Colonic mucosa (tissue), 4 donors: ENCODE results near the gene TMEM106C. TPM values are rescaled to one million over a fixed set of nuclear protein-coding genes. Genes with fewer than 3 reads are reported as not detected.

ENCODE experiments used
- DNase-seq: peaks from one replicate; pipeline ENCODE4 v3.0.0-alpha.2; 2020
- H3K27ac ChIP-seq: fragments of 200-600 bp; one replicate; pipeline ENCODE4 v1.8.0; 2021
- H3K27me3 ChIP-seq: fragments of 200-600 bp; one replicate; pipeline ENCODE4 v1.8.0; 2021
- H3K36me3 ChIP-seq: fragments of 200-600 bp; one replicate; pipeline ENCODE4 v1.8.0; 2021
- H3K4me1 ChIP-seq: fragments of 200-600 bp; one replicate; pipeline ENCODE4 v1.8.0; 2021; ENCODE audit warnings: mild to moderate bottlenecking
- H3K4me3 ChIP-seq: fragments of 200-600 bp; one replicate; pipeline ENCODE4 v1.8.0; 2021
- H3K9ac ChIP-seq, 2 donors: one replicate each; pipeline ENCODE4 v1.7.0; 2013; ENCODE audit warnings: control low read depth in 2 of 2, low read depth in 2 of 2, low read length in 2 of 2
- H3K9me3 ChIP-seq: fragments of 200-600 bp; one replicate; pipeline ENCODE4 v1.8.0; 2021
- CTCF ChIP-seq: fragments of 200-600 bp; IDR thresholded peaks from one replicate; pipeline ENCODE4 v1.8.0; 2022; ENCODE audit warnings: antibody characterized with exemption, mild to moderate bottlenecking
- intact Hi-C: fragments of 100-400 bp; cut with DNase I; formaldehyde crosslinking; loops from one replicate; pipeline ENCODE4 v1.14.1; 2022
- total RNA-seq, 2 donors: library from RNA; stranded (reverse); fragmentation: NEBNext Ultra II Directional in 1 of 2; extraction: Animal tissue kit (Norgen Biotek cat#: 25700) in 1 of 2; gene quantifications; one replicate each; pipeline ENCODE4 v1.2.1, GENCODE V29; 2021
- donor health status: healthy.
- donor health status: DM: no; HTN: no; CAD: no.
- donor health status: DM: no; HTN: no; CAD: no.

TMEM106C gene
- total RNA-seq, 2 donors from 2014 or later: 187 to 258 TPM

GRCh38 chr12:47940773-47941474, 22.5 kb upstream of the TMEM106C start:
- Histone ChIP-seq H3K4me1 (peaks cover 7% of the 10 kb centered on the region), H3K4me3 (no peak overlapping the region), H3K27me3 (no peaks in the 10 kb centered on the region), H3K9me3 (no peaks in the 10 kb centered on the region), H3K9ac (no peak overlapping the region), H3K36me3 (no peaks in the 10 kb centered on the region), H3K27ac (no peak overlapping the region)
- intact Hi-C loops: no loop called here
- TF ChIP-seq CTCF: no peak
- DNase-seq: no peak

- H3K27ac ChIP-seq: no peak overlapping the region
- H3K4me1 ChIP-seq: peaks cover 7% of the 10 kb centered on the region
- DNase-seq: no peak
- H3K36me3 ChIP-seq: no peaks in the 10 kb centered on the region
- TF ChIP-seq CTCF: no peak
- H3K4me3 ChIP-seq: no peak overlapping the region
- no peak overlapping the region for H3K9ac ChIP-seq
- H3K9me3 ChIP-seq: no peaks in the 10 kb centered on the region
- intact Hi-C loops: no loop called here
- H3K27me3 ChIP-seq: no peaks in the 10 kb centered on the region
Observed at GRCh38 chr12:47941475-47941780, 22.0 kb upstream of the TMEM106C start.

- Histone ChIP-seq H3K27me3 (no peaks in the 10 kb centered on the region), H3K36me3 (no peaks in the 10 kb centered on the region), H3K9me3 (no peaks in the 10 kb centered on the region), H3K4me3 (no peak overlapping the region), H3K27ac (no peak overlapping the region), H3K9ac (no peak overlapping the region), H3K4me1 (peaks cover 7% of the 10 kb centered on the region)
- TF ChIP-seq CTCF: no peak
- DNase-seq: no peak
- intact Hi-C loops: no loop called here
Observed at GRCh38 chr12:47941871-47942613, 21.4 kb upstream of the TMEM106C start.

- H3K4me1 ChIP-seq: peaks cover 7% of the 10 kb centered on the region
- no peak for TF ChIP-seq CTCF
- DNase-seq: no peak
Observed at GRCh38 chr12:47942614-47943225, 20.7 kb upstream of the TMEM106C start.

GRCh38 chr12:47943623-47944340, 19.6 kb upstream of the TMEM106C start:
- H3K4me3 ChIP-seq: no peak overlapping the region
- no peaks in the 10 kb centered on the region for H3K9me3 ChIP-seq
- DNase-seq: peak; percentile 93
- H3K27ac ChIP-seq: peak overlapping the region; percentile 55
- peak overlapping the region; percentile 14 to 64 for H3K9ac ChIP-seq
- peaks cover 7% of the 10 kb centered on the region for H3K4me1 ChIP-seq
- no peaks in the 10 kb centered on the region for H3K27me3 ChIP-seq
- no peaks in the 10 kb centered on the region for H3K36me3 ChIP-seq
- intact Hi-C loops: no loop called here
- TF ChIP-seq CTCF: no peak

More at GRCh38 chr12:47942614-47943225, 20.7 kb upstream of the TMEM106C start:
- Histone ChIP-seq H3K9ac (peak overlapping the region; percentile 52 to 64), H3K4me3 (no peak overlapping the region), H3K9me3 (no peaks in the 10 kb centered on the region), H3K36me3 (no peaks in the 10 kb centered on the region), H3K27ac (peak overlapping the region; percentile 55), H3K27me3 (no peaks in the 10 kb centered on the region)
- intact Hi-C loops: no loop called here
